ENCODE results near the gene ELAVL4. TPM values are rescaled to one million over a fixed set of nuclear protein-coding genes. Genes with fewer than 3 reads are reported as not detected.

Gene ELAVL4
- total and polyA plus RNA-seq, 5 donors from 2014 or later: not detected

DNA sequence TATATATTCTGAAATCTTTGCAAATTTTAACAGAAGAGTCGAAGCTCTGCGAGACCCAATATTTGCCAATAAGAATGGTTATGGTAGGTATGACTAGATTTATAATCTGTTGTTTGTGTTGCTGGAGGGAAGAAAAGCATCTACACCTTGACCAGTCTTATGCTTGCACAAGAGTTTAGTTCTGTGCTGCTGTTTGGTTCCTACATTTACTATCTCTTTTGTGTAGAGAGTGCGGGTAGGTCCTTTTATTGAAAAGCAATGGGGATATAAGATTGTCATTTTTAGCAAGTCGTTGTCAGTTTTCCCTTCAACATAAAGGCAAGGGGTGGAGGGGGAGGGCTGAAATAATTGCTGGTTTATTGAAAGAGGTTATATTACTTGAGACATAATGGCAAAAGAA, 396 bp downstream of the ELAVL4 start:
- Histone ChIP-seq H3K36me3 (ENCODE audit: control insufficient read depth, insufficient read depth, low read length) (no peaks in the 10 kb centered on the region), H3K27ac (ENCODE audit: insufficient read depth, low read length, poor library complexity, severe bottlenecking) (no peak overlapping the region), H3K27me3 (ENCODE audit: control insufficient read depth, insufficient read depth, low read length) (peaks cover 14% of the 10 kb centered on the region), H3K4me1 (ENCODE audit: control insufficient read depth, insufficient read depth, low read length, poor library complexity, severe bottlenecking) (no peaks in the 10 kb centered on the region), H3K9me3 (ENCODE audit: control insufficient read depth in 2 of 2, low read length in 2 of 2) (no peaks in the 10 kb centered on the region), H3K4me3 (ENCODE audit: low read depth, low read length) (no peak overlapping the region)
- H3K27ac Mint-ChIP-seq: no peak overlapping the region
- DNase-seq (no peak), ATAC-seq (ENCODE audit: low read depth in 2 of 2) (no peak)
- no peaks in the 10 kb centered on the region for H3K36me3 Mint-ChIP-seq
- H3K4me3 Mint-ChIP-seq: no peak overlapping the region
- H3K4me1 Mint-ChIP-seq: peaks cover 0 to 13% (median 3%) of the 10 kb centered on the region in 4 donors
- H3K27me3 Mint-ChIP-seq: peaks cover 50% of the 10 kb centered on the region
- peaks cover 0 to 1% (median 0%) of the 10 kb centered on the region in 7 donors for H3K9me3 Mint-ChIP-seq

DNA sequence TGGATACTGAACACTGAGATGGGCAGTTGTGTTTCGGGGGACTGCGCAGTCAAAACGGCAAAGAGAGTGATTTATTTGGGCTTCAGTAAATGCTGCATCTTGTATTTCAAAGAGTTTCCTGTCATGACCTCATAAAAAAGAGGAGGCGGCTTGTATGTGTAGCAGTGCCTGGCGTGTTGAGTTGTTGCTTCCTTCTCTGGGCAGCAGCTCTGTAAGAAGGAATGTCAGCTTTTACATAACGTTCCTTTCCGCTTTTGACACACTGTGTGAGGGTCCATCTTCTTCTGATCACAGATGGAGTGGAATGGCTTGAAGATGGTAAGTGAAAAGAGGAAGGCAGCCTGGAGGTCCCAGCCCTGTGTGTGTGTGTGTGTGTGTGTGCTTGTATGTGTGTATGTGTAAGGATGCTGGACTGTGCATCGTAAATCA, 941 bp downstream of the ELAVL4 start:
- peaks cover 0 to 1% (median 0%) of the 10 kb centered on the region in 7 donors for H3K9me3 Mint-ChIP-seq
- Histone ChIP-seq H3K4me1 (ENCODE audit: control insufficient read depth, insufficient read depth, low read length, poor library complexity, severe bottlenecking) (no peaks in the 10 kb centered on the region), H3K36me3 (ENCODE audit: control insufficient read depth, insufficient read depth, low read length) (no peaks in the 10 kb centered on the region), H3K27me3 (ENCODE audit: control insufficient read depth, insufficient read depth, low read length) (peaks cover 14% of the 10 kb centered on the region), H3K4me3 (ENCODE audit: low read depth, low read length) (no peak overlapping the region), H3K9me3 (ENCODE audit: control insufficient read depth in 2 of 2, low read length in 2 of 2) (no peaks in the 10 kb centered on the region), H3K27ac (ENCODE audit: insufficient read depth, low read length, poor library complexity, severe bottlenecking) (no peak overlapping the region)
- peak overlapping the region in 2 of 4 donors; percentile 30 to 59 for H3K4me3 Mint-ChIP-seq
- DNase-seq (peak in 1 of 3 donors; percentile 12), ATAC-seq (ENCODE audit: low read depth in 2 of 2) (no peak)
- no peak overlapping the region for H3K27ac Mint-ChIP-seq
- H3K27me3 Mint-ChIP-seq: peaks cover 46% of the 10 kb centered on the region
- no peaks in the 10 kb centered on the region for H3K36me3 Mint-ChIP-seq
- H3K4me1 Mint-ChIP-seq: peaks cover 0 to 13% (median 3%) of the 10 kb centered on the region in 4 donors

DNA sequence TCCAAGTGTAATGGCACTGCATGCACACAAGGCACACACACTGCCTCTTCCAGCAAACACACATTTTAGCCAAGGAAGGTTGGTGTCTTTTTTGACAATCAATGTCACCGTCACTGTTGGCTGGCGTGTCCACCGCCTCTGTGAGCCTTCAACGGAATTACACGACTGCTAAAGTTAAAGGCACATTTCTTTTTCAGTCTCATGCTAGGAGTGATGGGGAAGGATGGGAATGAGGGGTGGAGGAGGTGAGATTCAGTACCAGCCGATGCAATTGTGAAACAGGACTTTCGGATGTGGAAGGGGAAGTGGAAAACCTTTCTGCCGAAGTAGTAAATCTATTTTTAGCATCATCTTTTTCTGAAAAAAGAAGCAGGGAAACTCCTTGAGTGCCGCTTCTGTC, 1.4 kb downstream of the ELAVL4 start:
- no peak for ATAC-seq (ENCODE audit: low read depth in 2 of 2)
- H3K4me1 Mint-ChIP-seq: peaks cover 0 to 13% (median 3%) of the 10 kb centered on the region in 4 donors
- DNase-seq: no peak
- H3K27me3 ChIP-seq (ENCODE audit: control insufficient read depth, insufficient read depth, low read length): peaks cover 14% of the 10 kb centered on the region
- peaks cover 0 to 2% (median 0%) of the 10 kb centered on the region in 7 donors for H3K9me3 Mint-ChIP-seq
- H3K4me3 ChIP-seq (ENCODE audit: low read depth, low read length): no peak overlapping the region
- H3K4me1 ChIP-seq (ENCODE audit: control insufficient read depth, insufficient read depth, low read length, poor library complexity, severe bottlenecking): no peaks in the 10 kb centered on the region
- H3K4me3 Mint-ChIP-seq: peak overlapping the region in 2 of 4 donors; percentile 30 to 59
- H3K9me3 ChIP-seq (ENCODE audit: control insufficient read depth in 2 of 2, low read length in 2 of 2): no peaks in the 10 kb centered on the region
- no peak overlapping the region for H3K27ac ChIP-seq (ENCODE audit: insufficient read depth, low read length, poor library complexity, severe bottlenecking)
- no peaks in the 10 kb centered on the region for H3K36me3 ChIP-seq (ENCODE audit: control insufficient read depth, insufficient read depth, low read length)
- H3K36me3 Mint-ChIP-seq: no peaks in the 10 kb centered on the region
- no peak overlapping the region for H3K27ac Mint-ChIP-seq
- peaks cover 46% of the 10 kb centered on the region for H3K27me3 Mint-ChIP-seq

DNA sequence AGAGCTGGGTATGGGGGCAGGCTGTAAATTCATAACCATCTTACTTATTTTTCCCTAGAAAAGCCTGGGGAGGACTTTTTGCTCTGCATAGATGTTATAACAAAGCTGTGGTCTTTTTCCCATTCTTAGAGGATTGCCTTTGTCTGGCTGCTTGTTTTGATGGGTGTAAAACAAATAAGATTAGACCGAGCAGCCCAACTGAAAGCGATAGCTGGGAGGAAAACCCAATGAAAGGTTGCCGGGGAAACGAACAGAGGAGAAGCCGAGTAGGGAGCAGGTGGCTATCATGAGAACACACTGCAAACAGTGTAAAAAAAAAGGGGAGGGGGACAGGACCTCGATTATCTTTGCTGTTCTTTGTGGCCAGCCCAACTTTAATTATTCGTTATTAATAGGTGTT, 1.9 kb downstream of the ELAVL4 start:
- peaks cover 14% of the 10 kb centered on the region for H3K27me3 ChIP-seq (ENCODE audit: control insufficient read depth, insufficient read depth, low read length)
- H3K27ac Mint-ChIP-seq: no peak overlapping the region

DNA sequence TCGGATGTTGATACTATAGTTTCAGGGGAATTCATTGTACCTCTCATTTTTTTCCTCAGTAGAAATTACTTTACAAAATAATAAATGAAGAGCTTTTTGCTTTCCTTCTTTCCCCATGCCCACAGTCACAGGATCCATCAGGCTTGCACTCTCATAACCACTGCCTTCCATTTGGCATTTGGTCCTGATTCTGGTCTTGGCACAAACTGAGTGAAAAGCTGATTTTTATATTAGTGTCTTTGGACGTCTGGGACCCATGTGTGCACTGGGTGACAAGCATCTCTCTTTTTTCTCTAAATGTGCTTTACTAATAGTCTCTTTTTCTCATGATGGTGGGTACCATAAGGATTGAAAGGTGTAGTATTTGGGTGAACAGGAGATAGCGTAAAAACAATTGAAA, 2.8 kb downstream of the ELAVL4 start:
- Mint-ChIP-seq H3K36me3 (no peaks in the 10 kb centered on the region), H3K4me3 (no peak overlapping the region), H3K27ac (no peak overlapping the region), H3K4me1 (peaks cover 0 to 13% (median 3%) of the 10 kb centered on the region in 4 donors), H3K9me3 (peaks cover 0 to 2% (median 0%) of the 10 kb centered on the region in 7 donors), H3K27me3 (peaks cover 43% of the 10 kb centered on the region)
- Histone ChIP-seq H3K4me3 (ENCODE audit: low read depth, low read length) (no peak overlapping the region), H3K27ac (ENCODE audit: insufficient read depth, low read length, poor library complexity, severe bottlenecking) (no peak overlapping the region), H3K4me1 (ENCODE audit: control insufficient read depth, insufficient read depth, low read length, poor library complexity, severe bottlenecking) (no peaks in the 10 kb centered on the region), H3K9me3 (ENCODE audit: control insufficient read depth in 2 of 2, low read length in 2 of 2) (no peaks in the 10 kb centered on the region), H3K36me3 (ENCODE audit: control insufficient read depth, insufficient read depth, low read length) (no peaks in the 10 kb centered on the region), H3K27me3 (ENCODE audit: control insufficient read depth, insufficient read depth, low read length) (peaks cover 14% of the 10 kb centered on the region)
- ATAC-seq (ENCODE audit: low read depth in 2 of 2) (no peak), DNase-seq (no peak)

More for the DNA sequence above, 1.9 kb downstream of the ELAVL4 start:
- no peaks in the 10 kb centered on the region for H3K36me3 ChIP-seq (ENCODE audit: control insufficient read depth, insufficient read depth, low read length)
- peaks cover 0 to 2% (median 0%) of the 10 kb centered on the region in 7 donors for H3K9me3 Mint-ChIP-seq
- H3K27me3 Mint-ChIP-seq: peaks cover 46% of the 10 kb centered on the region
- no peak overlapping the region for H3K4me3 ChIP-seq (ENCODE audit: low read depth, low read length)
- H3K27ac ChIP-seq (ENCODE audit: insufficient read depth, low read length, poor library complexity, severe bottlenecking): no peak overlapping the region
- no peaks in the 10 kb centered on the region for H3K9me3 ChIP-seq (ENCODE audit: control insufficient read depth in 2 of 2, low read length in 2 of 2)
- H3K4me1 Mint-ChIP-seq: peaks cover 0 to 13% (median 3%) of the 10 kb centered on the region in 4 donors
- no peaks in the 10 kb centered on the region for H3K4me1 ChIP-seq (ENCODE audit: control insufficient read depth, insufficient read depth, low read length, poor library complexity, severe bottlenecking)
- no peak for ATAC-seq (ENCODE audit: low read depth in 2 of 2)
- no peaks in the 10 kb centered on the region for H3K36me3 Mint-ChIP-seq
- no peak overlapping the region for H3K4me3 Mint-ChIP-seq
- no peak for DNase-seq

DNA sequence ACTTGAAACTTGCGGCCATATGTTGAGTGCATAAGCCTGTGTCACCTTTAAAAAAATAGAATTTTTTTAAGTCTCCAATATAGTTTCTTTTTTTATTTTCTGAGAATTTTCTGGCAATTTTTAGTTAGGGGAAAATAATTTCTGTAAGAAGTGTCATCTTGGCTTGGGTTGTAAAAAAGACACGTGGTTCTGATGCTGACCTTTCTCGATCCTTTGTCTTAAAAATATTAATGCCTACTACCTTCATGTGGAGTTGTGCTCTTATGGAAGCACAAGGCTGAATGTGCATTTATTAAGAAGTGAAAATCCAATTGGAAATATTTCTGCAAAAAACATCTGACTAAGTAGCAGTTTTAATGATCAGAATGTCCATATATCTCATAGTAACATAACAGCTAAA, 3.5 kb downstream of the ELAVL4 start:
- H3K27ac Mint-ChIP-seq: no peak overlapping the region
- H3K27me3 Mint-ChIP-seq: peaks cover 42% of the 10 kb centered on the region
- Histone ChIP-seq H3K27me3 (ENCODE audit: control insufficient read depth, insufficient read depth, low read length) (peaks cover 14% of the 10 kb centered on the region), H3K4me1 (ENCODE audit: control insufficient read depth, insufficient read depth, low read length, poor library complexity, severe bottlenecking) (no peaks in the 10 kb centered on the region), H3K4me3 (ENCODE audit: low read depth, low read length) (no peak overlapping the region), H3K36me3 (ENCODE audit: control insufficient read depth, insufficient read depth, low read length) (no peaks in the 10 kb centered on the region), H3K9me3 (ENCODE audit: control insufficient read depth in 2 of 2, low read length in 2 of 2) (no peaks in the 10 kb centered on the region), H3K27ac (ENCODE audit: insufficient read depth, low read length, poor library complexity, severe bottlenecking) (no peak overlapping the region)
- peaks cover 0 to 13% (median 3%) of the 10 kb centered on the region in 4 donors for H3K4me1 Mint-ChIP-seq
- no peaks in the 10 kb centered on the region for H3K36me3 Mint-ChIP-seq
- H3K4me3 Mint-ChIP-seq: no peak overlapping the region
- DNase-seq (no peak), ATAC-seq (ENCODE audit: low read depth in 2 of 2) (no peak)
- H3K9me3 Mint-ChIP-seq: peaks cover 0 to 2% (median 0%) of the 10 kb centered on the region in 7 donors

DNA sequence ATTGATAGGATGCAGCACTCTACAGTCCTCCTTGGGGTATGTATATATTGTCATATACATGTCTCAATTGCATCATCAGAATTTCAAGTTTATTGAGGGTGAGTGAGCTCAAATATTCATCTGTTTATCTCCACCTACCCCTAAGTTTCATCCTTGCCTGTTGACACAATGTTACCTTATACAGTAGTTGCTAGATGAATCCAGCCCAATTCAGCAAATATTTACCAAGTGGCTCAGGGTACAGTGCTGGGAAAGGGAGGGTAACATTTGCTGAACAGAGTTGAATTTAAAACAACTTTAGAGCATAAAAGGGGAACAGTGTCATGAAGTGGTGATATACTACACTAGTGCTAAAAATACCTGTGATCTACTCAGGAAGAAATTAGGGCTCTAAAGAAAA, 14.4 kb downstream of the ELAVL4 start:
- Mint-ChIP-seq H3K4me1 (no peaks in the 10 kb centered on the region), H3K27me3 (no peaks in the 10 kb centered on the region), H3K27ac (no peak overlapping the region), H3K9me3 (peaks cover 0 to 7% (median 0%) of the 10 kb centered on the region in 7 donors), H3K36me3 (no peaks in the 10 kb centered on the region), H3K4me3 (no peak overlapping the region)
- no peak for ATAC-seq (ENCODE audit: low read depth in 2 of 2)
- no peaks in the 10 kb centered on the region for H3K9me3 ChIP-seq (ENCODE audit: control insufficient read depth in 2 of 2, low read length in 2 of 2)
- H3K4me3 ChIP-seq (ENCODE audit: low read depth, low read length): no peak overlapping the region
- H3K4me1 ChIP-seq (ENCODE audit: control insufficient read depth, insufficient read depth, low read length, poor library complexity, severe bottlenecking): no peaks in the 10 kb centered on the region
- H3K36me3 ChIP-seq (ENCODE audit: control insufficient read depth, insufficient read depth, low read length): no peaks in the 10 kb centered on the region
- H3K27me3 ChIP-seq (ENCODE audit: control insufficient read depth, insufficient read depth, low read length): peaks cover 2% of the 10 kb centered on the region
- DNase-seq: no peak
- H3K27ac ChIP-seq (ENCODE audit: insufficient read depth, low read length, poor library complexity, severe bottlenecking): no peak overlapping the region

DNA sequence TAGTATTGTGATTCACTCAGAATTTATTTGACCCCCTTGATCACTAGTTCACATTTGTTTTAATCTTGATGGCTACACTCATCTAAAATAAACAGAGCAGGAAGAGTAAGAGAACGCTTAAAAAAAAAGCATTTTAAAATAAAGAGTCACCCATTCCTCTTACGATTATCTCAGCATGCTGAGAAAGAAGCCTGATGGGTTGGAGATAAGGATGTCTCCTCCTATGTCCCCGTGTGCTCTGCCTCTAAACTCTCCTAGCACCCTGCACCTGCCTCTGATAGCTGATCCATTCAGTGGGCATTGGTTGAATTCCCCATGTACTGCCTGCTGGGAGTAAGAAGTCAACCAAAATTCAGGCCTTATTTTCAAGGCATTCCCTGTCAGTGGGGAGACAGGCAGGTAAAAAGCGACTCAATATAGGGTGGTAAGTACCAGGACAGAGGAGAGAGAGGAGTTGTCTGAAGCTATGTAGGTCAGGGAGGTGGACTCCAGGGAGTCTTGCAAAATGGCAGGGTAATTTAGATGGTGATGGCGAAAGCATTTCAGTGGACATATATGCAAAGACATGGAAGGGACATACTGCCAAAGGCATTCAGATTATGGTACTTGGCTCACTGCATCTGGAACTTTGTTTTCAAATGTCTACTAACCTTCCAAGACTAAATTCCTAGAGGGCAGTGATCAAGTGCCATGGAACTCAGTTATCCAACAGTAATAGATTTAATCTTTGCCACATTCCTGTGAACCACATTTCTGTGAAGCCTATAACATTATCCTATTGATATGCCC, 18.4 kb downstream of the ELAVL4 start:
- no peaks in the 10 kb centered on the region for H3K4me1 Mint-ChIP-seq
- H3K9me3 Mint-ChIP-seq: peaks cover 0 to 7% (median 0%) of the 10 kb centered on the region in 7 donors
- no peak for ATAC-seq (ENCODE audit: low read depth in 2 of 2)

More for the DNA sequence above, 18.4 kb downstream of the ELAVL4 start:
- Mint-ChIP-seq H3K27me3 (no peaks in the 10 kb centered on the region), H3K4me3 (no peak overlapping the region), H3K27ac (no peak overlapping the region), H3K36me3 (no peaks in the 10 kb centered on the region)
- H3K9me3 ChIP-seq (ENCODE audit: control insufficient read depth in 2 of 2, low read length in 2 of 2): no peaks in the 10 kb centered on the region
- no peak overlapping the region for H3K4me3 ChIP-seq (ENCODE audit: low read depth, low read length)
- no peaks in the 10 kb centered on the region for H3K36me3 ChIP-seq (ENCODE audit: control insufficient read depth, insufficient read depth, low read length)
- no peak overlapping the region for H3K27ac ChIP-seq (ENCODE audit: insufficient read depth, low read length, poor library complexity, severe bottlenecking)
- DNase-seq: no peak
- H3K4me1 ChIP-seq (ENCODE audit: control insufficient read depth, insufficient read depth, low read length, poor library complexity, severe bottlenecking): no peaks in the 10 kb centered on the region
- H3K27me3 ChIP-seq (ENCODE audit: control insufficient read depth, insufficient read depth, low read length): peaks cover 2% of the 10 kb centered on the region
